ENCODE results near the gene SHE. TPM values are rescaled to one million over a fixed set of nuclear protein-coding genes. Genes with fewer than 3 reads are reported as not detected.

SHE gene
- polyA plus RNA-seq, 1 donor from 2014 or later: 0.04 TPM

DNA sequence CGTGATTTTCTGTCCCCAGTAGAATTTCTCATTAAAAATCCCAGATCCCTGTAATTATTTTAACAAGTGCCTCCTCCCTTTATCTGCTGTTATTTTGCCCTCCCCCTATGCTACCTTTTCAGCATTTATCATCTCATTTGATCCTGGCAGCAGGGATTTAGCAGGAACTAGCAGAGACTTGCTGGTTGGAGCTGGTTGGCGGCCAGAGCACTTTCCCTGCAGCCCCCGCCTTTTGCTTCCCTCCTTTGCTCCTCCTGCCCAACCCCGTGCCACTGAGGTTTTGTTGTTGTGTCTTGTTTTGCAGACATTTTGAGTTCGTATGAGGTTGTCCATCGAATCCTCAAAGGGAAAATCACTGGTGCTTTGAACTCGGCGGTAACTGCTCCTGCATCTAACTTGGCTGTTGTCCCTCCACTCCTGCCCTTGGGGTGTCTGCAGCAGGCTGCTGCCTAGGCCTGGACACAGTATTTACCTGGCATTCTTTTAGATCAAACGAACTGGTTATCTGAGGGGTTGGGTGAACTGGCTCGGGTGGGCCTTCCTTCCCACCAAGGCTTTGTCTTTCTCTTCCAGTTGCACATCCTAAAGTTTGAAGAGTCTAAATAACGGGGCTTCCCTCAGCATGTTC lies 45.0 kb upstream of the SHE start:
- no peak overlapping the region for H2AFZ ChIP-seq (ENCODE audit: low read depth, low read length)
- H3K9me2 ChIP-seq (ENCODE audit: insufficient read depth, low read length): no peaks in the 10 kb centered on the region
- no peaks in the 10 kb centered on the region for H3K36me3 ChIP-seq (ENCODE audit: insufficient read depth, low read length)
- TF ChIP-seq EP300 (conservative IDR thresholded peaks at IDR 0.05; ENCODE audit: poor library complexity, severe bottlenecking) (no peak), CTCF (IDR thresholded peaks at IDR 0.05; ENCODE audit: poor library complexity, severe bottlenecking) (no peak), SMC3 (conservative IDR thresholded peaks at IDR 0.05; ENCODE audit: poor library complexity) (no peak), TAF1 (IDR thresholded peaks at IDR 0.05; ENCODE audit: low read depth) (no peak), MXI1 (conservative IDR thresholded peaks at IDR 0.05; ENCODE audit: poor library complexity, severe bottlenecking) (no peak), RAD21 (conservative IDR thresholded peaks at IDR 0.05) (no peak)
- no peak overlapping the region for H3K27ac ChIP-seq (ENCODE audit: low read length)
- H4K20me1 ChIP-seq (ENCODE audit: insufficient read depth): no peaks in the 10 kb centered on the region
- no peak overlapping the region for H3K4me3 ChIP-seq (ENCODE audit: low read length)
- no peak overlapping the region for H3K9ac ChIP-seq (ENCODE audit: low read length)
- no peaks in the 10 kb centered on the region for H3K27me3 ChIP-seq (ENCODE audit: insufficient read depth, low read depth, low read length)
- H3F3A ChIP-seq (ENCODE audit: insufficient read depth, low read length, poor library complexity, severe bottlenecking): no peaks in the 10 kb centered on the region
- H3K9me3 ChIP-seq (ENCODE audit: low read length): no peaks in the 10 kb centered on the region
- H3K4me2 ChIP-seq (ENCODE audit: low read length): no peak overlapping the region
- no peaks in the 10 kb centered on the region for H3K79me2 ChIP-seq (replicated peaks; ENCODE audit: insufficient read depth, low read length)

GRCh38 chr1:154546264-154547063 lies 44.3 kb upstream of the SHE start:
- Histone ChIP-seq H3K4me3 (ENCODE audit: low read length) (no peak overlapping the region), H3K79me2 (replicated peaks; ENCODE audit: insufficient read depth, low read length) (no peaks in the 10 kb centered on the region), H3K9me2 (ENCODE audit: insufficient read depth, low read length) (no peaks in the 10 kb centered on the region), H3K36me3 (ENCODE audit: insufficient read depth, low read length) (no peaks in the 10 kb centered on the region), H2AFZ (ENCODE audit: low read depth, low read length) (no peak overlapping the region), H3K4me2 (ENCODE audit: low read length) (no peak overlapping the region), H3K9me3 (ENCODE audit: low read length) (no peaks in the 10 kb centered on the region), H3K9ac (ENCODE audit: low read length) (no peak overlapping the region), H3K27ac (ENCODE audit: low read length) (no peak overlapping the region), H4K20me1 (ENCODE audit: insufficient read depth) (no peaks in the 10 kb centered on the region), H3F3A (ENCODE audit: insufficient read depth, low read length, poor library complexity, severe bottlenecking) (no peaks in the 10 kb centered on the region), H3K27me3 (ENCODE audit: insufficient read depth, low read depth, low read length) (no peaks in the 10 kb centered on the region)
- TF ChIP-seq REST (IDR thresholded peaks at IDR 0.05; ENCODE audit: borderline replicate concordance) (no peak), MXI1 (conservative IDR thresholded peaks at IDR 0.05; ENCODE audit: poor library complexity, severe bottlenecking) (no peak), RAD21 (conservative IDR thresholded peaks at IDR 0.05) (peak; percentile 47), SMC3 (conservative IDR thresholded peaks at IDR 0.05; ENCODE audit: poor library complexity) (peak; percentile 34), EZH2 (IDR thresholded peaks at IDR 0.05; ENCODE audit: borderline replicate concordance, insufficient read depth, low read length, poor library complexity, severe bottlenecking) (no peak), CTCF (IDR thresholded peaks at IDR 0.05; ENCODE audit: poor library complexity, severe bottlenecking) (peak; percentile 40)
